UCSD-AML1 (cell line): ENCODE results near the gene ZNF248.

Experiments used
- DNase-seq: peaks from one replicate; lab custom pipeline; 2025; ENCODE audit not compliant: unreplicated experiment; lab: John Stamatoyannopoulos, UW

Gene ZNF248

GRCh38 chr10:37826806-37827205 lies 30.6 kb downstream of the ZNF248 start:
- DNase-seq: no peak

- DNase-seq: no peak
Observed at GRCh38 chr10:37821237-37821636, 36.2 kb downstream of the ZNF248 start.

- DNase-seq: no peak
Observed at GRCh38 chr10:37819797-37820196, 37.6 kb downstream of the ZNF248 start.

GRCh38 chr10:37816290-37816689 lies 41.1 kb downstream of the ZNF248 start:
- DNase-seq: no peak

- DNase-seq: no peak
Observed at GRCh38 chr10:37813763-37814162, 43.6 kb downstream of the ZNF248 start.

GRCh38 chr10:37812290-37812689 lies 45.1 kb downstream of the ZNF248 start:
- no peak for DNase-seq

GRCh38 chr10:37803269-37803668 lies 54.1 kb downstream of the ZNF248 start:
- no peak for DNase-seq

- DNase-seq: no peak
Observed at GRCh38 chr10:37801557-37801956, 55.9 kb downstream of the ZNF248 start.

GRCh38 chr10:37794305-37794976 lies 63.0 kb downstream of the ZNF248 start:
- DNase-seq: no peak

GRCh38 chr10:37789590-37789989 lies 67.8 kb downstream of the ZNF248 start:
- no peak for DNase-seq

GRCh38 chr10:37784678-37785077 lies 72.7 kb downstream of the ZNF248 start:
- DNase-seq: no peak

GRCh38 chr10:37780536-37780935 lies 76.9 kb downstream of the ZNF248 start:
- no peak for DNase-seq

GRCh38 chr10:37777056-37777455 lies 80.4 kb downstream of the ZNF248 start:
- DNase-seq: no peak

GRCh38 chr10:37775612-37776011 lies 81.8 kb downstream of the ZNF248 start:
- DNase-seq: no peak

GRCh38 chr10:37774351-37774750 lies 83.1 kb downstream of the ZNF248 start:
- no peak for DNase-seq

GRCh38 chr10:37765216-37765615 lies 92.2 kb downstream of the ZNF248 start:
- no peak for DNase-seq

GRCh38 chr10:37763132-37763531 lies 94.3 kb downstream of the ZNF248 start:
- DNase-seq: no peak

GRCh38 chr10:37762287-37762686 lies 95.1 kb downstream of the ZNF248 start:
- DNase-seq: no peak

- DNase-seq: no peak
Observed at GRCh38 chr10:37760817-37761216, 96.6 kb downstream of the ZNF248 start.

- DNase-seq: no peak
Observed at GRCh38 chr10:37758074-37758473, 99.3 kb downstream of the ZNF248 start.

- peak; percentile 19 for DNase-seq
Observed at GRCh38 chr10:37754538-37755323, 102.7 kb downstream of the ZNF248 start.

- DNase-seq: no peak
Observed at GRCh38 chr10:37752334-37752875, 105.0 kb downstream of the ZNF248 start.
